ENCODE measurements around the gene EVL. TPM values are rescaled to one million over a fixed set of nuclear protein-coding genes. Genes with fewer than 3 reads are reported as not detected.
A peak's percentile ranks its signal among the peaks of the same experiment; 100 is the strongest.

The EVL gene
- total and polyA plus RNA-seq, 2 of the 8 experiments (the other 6 are each of a cell fraction or from before 2014, with no cell fraction given): 30.7 to 64.6 TPM

GRCh38 chr14:100192250-100192671 lies 127.0 kb downstream of the EVL start:
- no peak overlapping the region for H3K27ac ChIP-seq (ENCODE audit: low read depth, low read length)
- peak overlapping the region; percentile 44 for H3K4ac ChIP-seq (replicated peaks; ENCODE audit: insufficient read length, low read depth, low read length)
- peak overlapping the region; percentile 45 for H4K5ac ChIP-seq (ENCODE audit: insufficient read length, low read depth, low read length)
- peak overlapping the region in 1 of 2 experiments; percentile 66; a peak in 3 of 4 replicates for H3K4me2 ChIP-seq (ENCODE audit: insufficient read depth in 1 of 2, low read depth in 2 of 2, low read length in 2 of 2)
- no peaks in the 10 kb centered on the region for H3K36me3 ChIP-seq (ENCODE audit: control insufficient read depth in 2 of 4, insufficient read depth in 4 of 4, low read length in 3 of 4)
- no peak overlapping the region for H2AK5ac ChIP-seq (ENCODE audit: low read depth, low read length)
- H2BK120ac ChIP-seq (replicated peaks; ENCODE audit: low read depth, low read length): no peak overlapping the region
- peak overlapping the region; percentile 37 for H4K91ac ChIP-seq (replicated peaks; ENCODE audit: insufficient read length, low read length)
- H3K79me2 ChIP-seq (ENCODE audit: control insufficient read depth in 1 of 2, insufficient read depth in 2 of 2, low read length in 2 of 2): no peaks in the 10 kb centered on the region
- H2BK5ac ChIP-seq (ENCODE audit: low read depth, low read length): peak overlapping the region; percentile 44; the same call in 1 of the 2 replicates
- peak overlapping the region; percentile 37; the same call in 1 of the 2 replicates for H2AFZ ChIP-seq (ENCODE audit: low read length)
- H2BK12ac ChIP-seq (ENCODE audit: low read depth, low read length): peak overlapping the region; percentile 44; the same call in 1 of the 2 replicates
- H3K4me3 ChIP-seq (ENCODE audit: extremely low read depth in 1 of 4, insufficient read depth in 2 of 4, low read depth in 3 of 4, low read length in 4 of 4): peak overlapping the region in 3 of 4 experiments; percentile 29 to 45 (median 42); a peak in 6 of 8 replicates
- no peak overlapping the region for H3K14ac ChIP-seq (ENCODE audit: insufficient read length)
- 0 out of 2 replicates have a peak overlapping the region, but pooled peaks have one; percentile 61 for H2BK15ac ChIP-seq (ENCODE audit: low read length)
- ChIA-PET POLR2A (ENCODE audit: partially characterized antibody) (interaction anchor here (1.0 to 1.1 kb wide), 2 partner anchors 31 to 44 kb away, joined by 4 to 6 read pairs; no protein-coding TSS in a partner anchor), CTCF (ENCODE audit: partially characterized antibody) (interaction anchor here (0.6 to 3.8 kb wide), 25 partner anchors 11 to 119 kb away, joined by 3 to 30 read pairs (median 5); partner anchors contain the start of gene DEGS2)
- H3K56ac ChIP-seq (replicated peaks; ENCODE audit: insufficient read length, low read depth, low read length): no peak overlapping the region
- no peaks in the 10 kb centered on the region for H3K9me3 ChIP-seq (ENCODE audit: insufficient read depth in 2 of 2, low read depth in 1 of 2, low read length in 1 of 2)
- H3K4me1 ChIP-seq (replicated peaks in 1 of 4; ENCODE audit: control insufficient read depth in 3 of 4, insufficient read depth in 4 of 4, low read length in 3 of 4): peaks cover 4 to 12% (median 10%) of the 10 kb centered on the region in 4 experiments; a peak in 6 of 7 replicates
- peak overlapping the region in 2 of 4 experiments; percentile 42 to 48; a peak in 2 of 7 replicates for H3K9ac ChIP-seq (replicated peaks in 1 of 4; ENCODE audit: extremely low read depth in 1 of 4, low read depth in 3 of 4, low read length in 3 of 4)
- DNase-seq (ENCODE audit: low read depth in 1 of 2, low spot score in 2 of 2) (peak in 1 of 2 experiments; percentile 55), FAIRE-seq (no peak)
- no peaks in the 10 kb centered on the region for H3K27me3 ChIP-seq (replicated peaks in 1 of 4; ENCODE audit: control insufficient read depth in 3 of 4, extremely low read depth in 1 of 4, insufficient read depth in 3 of 4, low read length in 3 of 4)
- H4K20me1 ChIP-seq (replicated peaks in 1 of 2; ENCODE audit: control insufficient read depth in 1 of 2, insufficient read depth in 2 of 2, low read length in 2 of 2): no peaks in the 10 kb centered on the region
- peak overlapping the region; percentile 99 for H3K18ac ChIP-seq (ENCODE audit: extremely low read depth, low read length)
- no peak overlapping the region for H3K23ac ChIP-seq (ENCODE audit: insufficient read length)
- H3K79me1 ChIP-seq (ENCODE audit: low read depth, low read length): no peaks in the 10 kb centered on the region
- H3K23me2 ChIP-seq (ENCODE audit: low read depth, low read length): no peaks in the 10 kb centered on the region
- peak overlapping the region; percentile 84 for H4K8ac ChIP-seq (ENCODE audit: extremely low read depth, insufficient read depth, low read length)
- WGBS, 2 experiments (ENCODE audit: extremely low coverage in 1 of 2, insufficient coverage in 1 of 2, insufficient read length in 1 of 2, insufficient replicate concordance in 2 of 2, low coverage in 1 of 2, low lambda C conversion rate in 2 of 2, missing lambda C conversion rate in 1 of 2): 90% methylated on average over 18 of the region's 21 CpGs; no CpG with 5 or more reads in 1 of the 2 experiments
- no peak overlapping the region for H2BK20ac ChIP-seq (ENCODE audit: low read length)
- TF ChIP-seq HDAC6 (IDR thresholded peaks at IDR 0.05; ENCODE audit: low read depth, low read length): no peak
- TF ChIP-seq HDAC2 (IDR thresholded peaks at IDR 0.05; ENCODE audit: borderline replicate concordance in 1 of 2, low read depth in 2 of 2, low read length in 2 of 2): no peak
- TF ChIP-seq PHF8 (conservative IDR thresholded peaks at IDR 0.05; ENCODE audit: low read depth, low read length): no peak
- TF ChIP-seq USF2 (IDR thresholded peaks at IDR 0.05; ENCODE audit: low read length): no peak
- TF ChIP-seq POLR2AphosphoS5 (IDR thresholded peaks at IDR 0.05; ENCODE audit: low read depth, low read length): no peak
- no peak for TF ChIP-seq SP1 (IDR thresholded peaks at IDR 0.05; ENCODE audit: low read depth, low read length)
- no peak for TF ChIP-seq TAF1 (IDR thresholded peaks at IDR 0.05; ENCODE audit: low read depth, low read length)
- no peak for TF ChIP-seq GTF2F1 (IDR thresholded peaks at IDR 0.05; ENCODE audit: borderline replicate concordance, low read depth, low read length)
- TF ChIP-seq MAX (IDR thresholded peaks at IDR 0.05): no peak
- TF ChIP-seq SAP30 (IDR thresholded peaks at IDR 0.05; ENCODE audit: insufficient read depth, insufficient replicate concordance, low read length): no peak
- no peak for TF ChIP-seq RBBP5 (IDR thresholded peaks at IDR 0.05; ENCODE audit: borderline replicate concordance, low read depth, low read length)

All from H1 (cell line).